ENCODE data around the gene GALNT7.

GALNT7 gene

GRCh38 chr4:173170182-173170778, 1.7 kb downstream of the GALNT7 start:
- TF ChIP-seq Cebpa-rat (IDR thresholded peaks at IDR 0.05): no peak
- H3K9me3 ChIP-seq (replicated peaks in 1 of 11): peaks cover 0 to 6% (median 0%) of the 10 kb centered on the region in 11 experiments; a peak in 4 of 22 replicates
- peak overlapping the region; percentile 78 to 97 (median 94) for H3K4me3 ChIP-seq
- H3K27me3 ChIP-seq: no peaks in the 10 kb centered on the region
- H4K20me1 ChIP-seq: peaks cover 5 to 52% (median 34%) of the 10 kb centered on the region in 11 experiments; a peak in 15 of 22 replicates
- peak overlapping the region; percentile 83 to 100 (median 99) for H3K27ac ChIP-seq
- H3K36me3 ChIP-seq: peaks cover 0 to 32% (median 8%) of the 10 kb centered on the region in 11 experiments; a peak in 16 of 22 replicates
- peaks cover 53 to 69% (median 63%) of the 10 kb centered on the region in 10 experiments for H3K4me1 ChIP-seq
- H3K4me2 ChIP-seq: peak overlapping the region; percentile 83 to 91 (median 88)
- H3K9ac ChIP-seq: peak overlapping the region; percentile 88 to 100 (median 98)

DNA sequence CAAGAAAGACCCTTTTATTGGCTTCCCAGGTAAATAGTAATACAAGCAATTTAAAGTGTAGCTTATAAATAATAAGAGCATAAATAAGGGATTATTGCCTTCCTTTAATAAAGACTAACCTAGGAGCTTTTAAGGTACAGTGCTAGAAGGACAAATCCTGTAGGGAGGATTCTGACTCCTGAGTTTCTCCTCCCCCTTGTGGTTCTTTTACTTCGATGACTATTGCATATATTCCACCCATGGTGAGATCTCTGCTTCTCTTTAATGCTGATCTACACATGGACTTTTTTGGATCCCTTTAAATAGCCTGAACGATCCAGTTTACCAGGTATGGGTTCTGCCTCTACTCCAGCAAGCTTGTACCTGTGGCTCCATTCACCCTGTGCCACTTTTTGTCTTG, 2.5 kb downstream of the GALNT7 start:
- Histone ChIP-seq H4K20me1 (peaks cover 5 to 60% (median 42%) of the 10 kb centered on the region in 11 experiments; a peak in 18 of 22 replicates), H3K36me3 (peaks cover 0 to 35% (median 5%) of the 10 kb centered on the region in 11 experiments; a peak in 10 of 22 replicates), H3K9ac (peak overlapping the region in 9 of 11 experiments; percentile 96 to 100 (median 98); a peak in 18 of 22 replicates), H3K9me3 (replicated peaks in 1 of 11) (peaks cover 0 to 14% (median 0%) of the 10 kb centered on the region in 11 experiments; a peak in 6 of 22 replicates), H3K4me3 (peak overlapping the region; percentile 78 to 97 (median 94); a peak in 19 of 20 replicates), H3K4me2 (peak overlapping the region; percentile 83 to 91 (median 88)), H3K27me3 (no peaks in the 10 kb centered on the region), H3K4me1 (peaks cover 56 to 72% (median 65%) of the 10 kb centered on the region in 10 experiments), H3K27ac (peak overlapping the region in 9 of 11 experiments; percentile 94 to 100 (median 99); a peak in 18 of 22 replicates)
- no peak for TF ChIP-seq Cebpa-rat (IDR thresholded peaks at IDR 0.05)

DNA sequence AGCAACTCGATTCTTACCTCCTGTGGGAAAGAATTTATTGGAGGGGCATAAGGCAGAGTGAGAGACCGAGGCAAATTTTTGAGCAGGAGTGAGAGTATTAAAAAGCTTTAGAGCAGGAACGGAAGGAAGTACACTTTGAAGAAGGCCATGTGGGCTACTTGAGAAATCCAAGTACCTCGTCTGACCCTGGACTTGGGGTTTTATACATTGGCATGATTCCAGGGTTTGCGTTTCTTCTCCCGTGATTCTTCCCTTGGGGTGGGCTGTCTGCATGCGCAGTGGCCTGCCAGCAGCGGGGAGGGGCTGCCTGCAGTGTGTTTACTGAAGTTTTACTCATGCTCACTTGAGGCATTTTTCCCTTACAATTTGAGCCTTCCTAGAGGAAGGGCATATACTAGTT, 3.4 kb downstream of the GALNT7 start:
- H4K20me1 ChIP-seq: peaks cover 5 to 69% (median 51%) of the 10 kb centered on the region in 11 experiments; a peak in 19 of 22 replicates
- TF ChIP-seq Cebpa-rat (IDR thresholded peaks at IDR 0.05): no peak
- H3K4me1 ChIP-seq: peaks cover 49 to 75% (median 66%) of the 10 kb centered on the region in 10 experiments
- peak overlapping the region in 7 of 10 experiments; percentile 33 to 97 (median 94); a peak in 9 of 20 replicates for H3K4me3 ChIP-seq
- peak overlapping the region in 10 of 11 experiments; percentile 19 to 100 (median 99); a peak in 19 of 22 replicates for H3K27ac ChIP-seq
- H3K27me3 ChIP-seq: no peaks in the 10 kb centered on the region
- H3K9me3 ChIP-seq (replicated peaks in 1 of 11): peaks cover 0 to 15% (median 0%) of the 10 kb centered on the region in 11 experiments; a peak in 6 of 22 replicates
- H3K36me3 ChIP-seq: peaks cover 0 to 34% (median 5%) of the 10 kb centered on the region in 11 experiments; a peak in 8 of 22 replicates
- peak overlapping the region; percentile 83 to 91 (median 88) for H3K4me2 ChIP-seq
- H3K9ac ChIP-seq: peak overlapping the region in 10 of 11 experiments; percentile 14 to 100 (median 98); a peak in 16 of 22 replicates

DNA sequence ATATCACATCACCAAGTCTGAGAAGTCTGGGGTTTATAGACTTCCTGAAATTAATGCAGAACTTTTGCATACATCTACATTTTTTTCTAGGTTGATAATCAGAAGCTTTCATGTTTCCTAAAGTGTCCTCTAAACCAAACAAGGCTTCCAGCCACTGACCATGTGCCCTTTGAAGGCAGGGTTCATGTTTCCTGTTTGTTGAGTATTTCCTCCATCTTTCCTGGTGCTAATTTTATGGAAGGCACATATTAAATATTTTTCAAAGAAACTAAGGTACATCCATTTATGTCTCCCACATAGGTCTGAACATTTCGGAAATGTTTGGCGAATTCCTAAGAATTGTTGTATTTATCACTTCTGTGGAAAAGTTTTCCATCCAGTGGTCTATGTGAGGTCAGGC, 5.6 kb downstream of the GALNT7 start:
- H3K36me3 ChIP-seq: peaks cover 0 to 34% (median 5%) of the 10 kb centered on the region in 11 experiments; a peak in 8 of 22 replicates
- no peak for TF ChIP-seq Cebpa-rat (IDR thresholded peaks at IDR 0.05)
- peaks cover 5 to 91% (median 73%) of the 10 kb centered on the region in 11 experiments; a peak in 19 of 22 replicates for H4K20me1 ChIP-seq
- H3K4me2 ChIP-seq: peak overlapping the region; percentile 59 to 91 (median 88)
- H3K9me3 ChIP-seq (replicated peaks in 1 of 11): peaks cover 0 to 15% (median 0%) of the 10 kb centered on the region in 11 experiments; a peak in 6 of 22 replicates
- no peak overlapping the region for H3K9ac ChIP-seq
- no peaks in the 10 kb centered on the region for H3K27me3 ChIP-seq
- no peak overlapping the region; a peak in 1 of 20 replicates for H3K4me3 ChIP-seq
- peak overlapping the region in 6 of 11 experiments; percentile 23 to 51 (median 32); a peak in 6 of 22 replicates for H3K27ac ChIP-seq
- peaks cover 49 to 83% (median 65%) of the 10 kb centered on the region in 10 experiments for H3K4me1 ChIP-seq

GRCh38 chr4:173174594-173175012, 6.0 kb downstream of the GALNT7 start:
- peaks cover 5 to 95% (median 77%) of the 10 kb centered on the region in 11 experiments; a peak in 19 of 22 replicates for H4K20me1 ChIP-seq
- H3K27me3 ChIP-seq: no peaks in the 10 kb centered on the region
- H3K4me2 ChIP-seq: peak overlapping the region in 10 of 11 experiments; percentile 6 to 90 (median 86); a peak in 16 of 22 replicates
- H3K4me1 ChIP-seq: peaks cover 49 to 83% (median 66%) of the 10 kb centered on the region in 10 experiments
- H3K9me3 ChIP-seq (replicated peaks in 1 of 11): peaks cover 0 to 15% (median 0%) of the 10 kb centered on the region in 11 experiments; a peak in 6 of 22 replicates
- no peak overlapping the region for H3K9ac ChIP-seq
- no peak for TF ChIP-seq Cebpa-rat (IDR thresholded peaks at IDR 0.05)
- peaks cover 0 to 34% (median 5%) of the 10 kb centered on the region in 11 experiments; a peak in 8 of 22 replicates for H3K36me3 ChIP-seq
- peak overlapping the region in 4 of 11 experiments; percentile 6 to 44 (median 24); a peak in 4 of 22 replicates for H3K27ac ChIP-seq
- no peak overlapping the region for H3K4me3 ChIP-seq

DNA sequence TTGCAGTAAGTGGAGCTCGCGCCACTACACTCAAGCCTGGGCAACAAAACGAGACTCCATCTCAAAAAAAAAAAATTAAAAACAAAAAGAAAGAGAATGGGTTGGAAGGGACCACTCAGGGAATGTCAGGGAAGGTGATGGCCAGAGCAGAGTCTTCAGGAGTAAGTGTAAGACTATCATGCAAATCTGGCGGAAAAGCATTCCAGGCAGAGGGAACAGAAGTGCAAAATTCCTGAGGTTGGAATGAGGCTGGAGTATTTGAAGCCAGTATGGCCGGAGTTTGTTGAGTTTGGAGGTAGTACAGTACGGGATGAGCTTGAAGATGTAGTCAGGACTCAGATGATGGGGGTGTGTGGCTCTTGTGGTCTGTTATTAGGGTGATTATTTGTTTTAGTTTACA, 7.4 kb downstream of the GALNT7 start:
- no peak for TF ChIP-seq Cebpa-rat (IDR thresholded peaks at IDR 0.05)
- H3K27me3 ChIP-seq: no peaks in the 10 kb centered on the region
- H3K27ac ChIP-seq: peak overlapping the region in 3 of 11 experiments; percentile 0 to 44 (median 18); a peak in 1 of 22 replicates
- peaks cover 45 to 86% (median 67%) of the 10 kb centered on the region in 10 experiments for H3K4me1 ChIP-seq
- H3K4me2 ChIP-seq: peak overlapping the region in 9 of 11 experiments; percentile 5 to 85 (median 18); a peak in 10 of 22 replicates
- H3K9me3 ChIP-seq (replicated peaks in 1 of 11): peaks cover 0 to 15% (median 0%) of the 10 kb centered on the region in 11 experiments; a peak in 6 of 22 replicates
- H4K20me1 ChIP-seq: peaks cover 0 to 97% (median 79%) of the 10 kb centered on the region in 11 experiments; a peak in 19 of 22 replicates
- peaks cover 0 to 34% (median 6%) of the 10 kb centered on the region in 11 experiments; a peak in 9 of 22 replicates for H3K36me3 ChIP-seq
- H3K4me3 ChIP-seq: no peak overlapping the region
- no peak overlapping the region for H3K9ac ChIP-seq

DNA sequence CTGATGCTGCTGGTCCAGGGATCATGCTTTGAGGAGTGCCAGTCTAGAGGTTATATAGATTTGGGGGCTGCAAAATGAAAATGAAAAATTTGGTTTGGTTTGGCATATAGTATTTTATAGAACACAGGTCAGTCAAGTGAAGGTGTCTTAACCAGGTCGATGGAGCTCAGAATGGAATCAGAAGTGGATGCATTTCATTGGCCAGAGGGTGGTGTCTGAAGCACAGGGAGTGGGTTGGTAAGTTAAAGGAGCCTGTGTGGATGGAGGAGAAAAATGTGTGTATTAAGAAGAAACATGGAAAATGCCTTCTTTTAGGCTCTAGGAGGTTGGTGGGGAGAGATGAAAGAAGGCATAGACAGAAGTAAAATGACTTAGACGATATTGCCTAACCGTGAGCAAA, 8.6 kb downstream of the GALNT7 start:
- H3K4me2 ChIP-seq: peak overlapping the region in 8 of 11 experiments; percentile 4 to 27 (median 16); a peak in 8 of 22 replicates
- H4K20me1 ChIP-seq: peaks cover 0 to 86% (median 69%) of the 10 kb centered on the region in 11 experiments; a peak in 17 of 22 replicates
- no peak overlapping the region for H3K9ac ChIP-seq
- no peak overlapping the region for H3K4me3 ChIP-seq
- no peak for TF ChIP-seq Cebpa-rat (IDR thresholded peaks at IDR 0.05)
- peaks cover 0 to 36% (median 6%) of the 10 kb centered on the region in 11 experiments; a peak in 10 of 22 replicates for H3K36me3 ChIP-seq
- peaks cover 36 to 82% (median 56%) of the 10 kb centered on the region in 10 experiments for H3K4me1 ChIP-seq
- peaks cover 0 to 15% (median under 1%) of the 10 kb centered on the region in 11 experiments; a peak in 6 of 22 replicates for H3K9me3 ChIP-seq (replicated peaks in 1 of 11)
- no peak overlapping the region for H3K27ac ChIP-seq
- H3K27me3 ChIP-seq: no peaks in the 10 kb centered on the region

DNA sequence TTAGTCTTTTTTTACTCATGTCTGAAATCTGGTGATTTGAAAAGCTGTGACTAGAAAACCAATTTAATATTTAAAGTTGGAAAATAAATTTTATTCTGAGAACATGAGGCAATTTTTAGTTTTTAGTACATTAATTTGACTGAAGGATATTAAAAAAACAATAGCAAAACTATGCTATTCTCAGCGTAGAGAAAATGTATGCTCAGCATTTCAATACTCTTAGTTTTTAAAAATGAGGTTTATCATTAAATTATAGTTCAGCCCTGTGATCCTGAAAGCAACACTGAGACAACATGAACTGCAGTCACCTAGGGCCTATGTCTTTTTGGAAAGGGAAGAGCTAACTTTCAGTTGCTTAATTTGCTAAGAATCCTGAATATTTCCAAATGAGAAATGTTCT, 9.5 kb downstream of the GALNT7 start:
- Histone ChIP-seq H3K4me3 (no peak overlapping the region), H3K9me3 (replicated peaks in 1 of 11) (peaks cover under 1 to 24% (median 9%) of the 10 kb centered on the region in 11 experiments; a peak in 19 of 22 replicates), H4K20me1 (peaks cover 0 to 81% (median 61%) of the 10 kb centered on the region in 11 experiments; a peak in 17 of 22 replicates), H3K27ac (no peak overlapping the region), H3K36me3 (peaks cover 0 to 38% (median 11%) of the 10 kb centered on the region in 11 experiments; a peak in 13 of 22 replicates), H3K9ac (no peak overlapping the region), H3K4me2 (peak overlapping the region in 2 of 11 experiments; percentile 16 to 21; a peak in 2 of 22 replicates), H3K4me1 (peaks cover 27 to 73% (median 47%) of the 10 kb centered on the region in 10 experiments), H3K27me3 (no peaks in the 10 kb centered on the region)
- no peak for TF ChIP-seq Cebpa-rat (IDR thresholded peaks at IDR 0.05)
